Caco-2 (cell line): Measurements from ENCODE around the gene C3orf22. TPM values are rescaled to one million over a fixed set of nuclear protein-coding genes. Genes with fewer than 3 reads are reported as not detected.

Source experiments
- Bru-seq: library from RNA; stranded (reverse); fragments of 400-500 nt; gene quantifications from one replicate; lab custom pipeline; 2021; lab: Mats Ljungman, UMichigan
- BruChase-seq, 2 experiments: library from RNA; stranded (reverse); fragments of 400-500 nt; gene quantifications; one replicate each; lab custom pipeline; 2021; lab: Mats Ljungman, UMichigan
- BruUV-seq: library from RNA; stranded (reverse); fragments of 400-500 nt; replicated peaks from 2 replicates; lab custom pipeline; 2021; lab: Mats Ljungman, UMichigan
- CTCF ChIA-PET: fragments of 300-600 bp; sonication (Branson Sonifier 250); formaldehyde crosslinking; loops from one replicate; lab custom pipeline; 2022; ENCODE audit warnings: antibody characterized with exemption; lab: Charles Lee
- POLR2A ChIA-PET: fragments of 300-600 bp; sonication (Branson Sonifier 250); formaldehyde crosslinking; loops from one replicate; lab custom pipeline; 2022; ENCODE audit warnings: antibody characterized with exemption; lab: Charles Lee
- DNase-seq, 2 experiments: peaks; one replicate each; pipeline versions ENCODE4 v3.0.0 to v3.0.0-alpha.2; 2020 to 2022
- H3K27me3 ChIP-seq: replicated peaks from 2 replicates; pipeline ENCODE4 v1.6.0; 2011; ENCODE audit warnings: low read length; ENCODE audit not compliant: control insufficient read depth, insufficient read depth
- H3K36me3 ChIP-seq: 2 replicates; pipeline ENCODE4 v1.5.1; 2011; ENCODE audit warnings: low read length; ENCODE audit not compliant: control insufficient read depth, insufficient read depth
- H3K4me1 ChIP-seq: fragments of 250-450 bp; sonication (Bioruptor Pico); 2 replicates; pipeline ENCODE4 v1.5.1; 2020; ENCODE audit warnings: mild to moderate bottlenecking
- H3K4me3 ChIP-seq: 2 replicates; pipeline ENCODE4 v1.5.1; 2011; ENCODE audit warnings: low read depth, mild to moderate bottlenecking, control low read depth, low read length
- H3K9me3 ChIP-seq: fragments of 250-450 bp; sonication (Bioruptor Pico); 2 replicates; pipeline ENCODE4 v1.5.1; 2020; ENCODE audit warnings: mild to moderate bottlenecking, moderate library complexity
- H3K27ac Mint-ChIP-seq: one replicate; pipeline ENCODE4 v1.8.0; 2022; ENCODE audit warnings: mixed read lengths; ENCODE audit not compliant: unreplicated experiment
- H3K27me3 Mint-ChIP-seq: one replicate; pipeline ENCODE4 v1.8.0; 2022; ENCODE audit warnings: mixed read lengths; ENCODE audit not compliant: insufficient read depth, unreplicated experiment
- H3K36me3 Mint-ChIP-seq: one replicate; pipeline ENCODE4 v1.8.0; 2022; ENCODE audit warnings: mild to moderate bottlenecking, mixed read lengths; ENCODE audit not compliant: insufficient read depth, unreplicated experiment
- H3K4me1 Mint-ChIP-seq: one replicate; pipeline ENCODE4 v1.8.0; 2022; ENCODE audit warnings: low read depth, mixed read lengths; ENCODE audit not compliant: unreplicated experiment
- H3K4me3 Mint-ChIP-seq: one replicate; pipeline ENCODE4 v1.8.0; 2022; ENCODE audit warnings: mild to moderate bottlenecking, moderate library complexity, mixed read lengths; ENCODE audit not compliant: unreplicated experiment
- H3K9me3 Mint-ChIP-seq: one replicate; pipeline ENCODE4 v1.8.0; 2022; ENCODE audit warnings: mixed read lengths; ENCODE audit not compliant: unreplicated experiment
- intact Hi-C: fragments of 100-400 bp; cut with micrococcal nuclease; formaldehyde crosslinking; loops from one replicate; pipeline ENCODE4 v1.10.0; 2022; ENCODE audit not compliant: unreplicated experiment
- long read RNA-seq: library from polyadenylated mRNA; stranded (forward); transcript quantifications from one replicate; pipeline ENCODE4 v2.0.0, GENCODE V29; 2022
- total RNA-seq: library from RNA; stranded (reverse); gene quantifications from 2 replicates; pipeline ENCODE4 v1.2.3, GENCODE V29; 2022
- TF ChIP-seq, protein P1 (sequence below), 2 experiments: fragments of 200-600 bp in 1 of 2; IDR thresholded peaks; 1 replicate in 1 of 2; 2 replicates in 1 of 2; pipeline versions ENCODE4 v1.5.1 to v1.8.0; 2011 to 2022; ENCODE audit warnings: antibody characterized with exemption in 1 of 2, control low read depth in 1 of 2, inconsistent platforms in 1 of 2, low read depth in 1 of 2, low read length in 1 of 2, mild to moderate bottlenecking in 1 of 2, moderate library complexity in 1 of 2; ENCODE audit not compliant: insufficient read depth in 1 of 2, severe bottlenecking in 1 of 2, unreplicated experiment in 1 of 2

C3orf22 gene, protein sequence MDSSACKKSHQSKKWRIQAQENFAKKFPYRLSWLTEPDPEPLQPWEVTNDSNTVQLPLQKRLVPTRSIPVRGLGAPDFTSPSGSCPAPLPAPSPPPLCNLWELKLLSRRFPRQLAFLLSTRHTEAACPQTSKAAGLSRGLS
- total RNA-seq (not detected in 2 replicates), Bru-seq, nascent RNA (not detected), BruChase-seq, experiment 1, labeled RNA remaining after a 2-hour chase (not detected), BruChase-seq, experiment 2, labeled RNA remaining after a 6-hour chase (percentile 8 among the genes with signal in this experiment)
- long read RNA-seq: 0 reads

DNA sequence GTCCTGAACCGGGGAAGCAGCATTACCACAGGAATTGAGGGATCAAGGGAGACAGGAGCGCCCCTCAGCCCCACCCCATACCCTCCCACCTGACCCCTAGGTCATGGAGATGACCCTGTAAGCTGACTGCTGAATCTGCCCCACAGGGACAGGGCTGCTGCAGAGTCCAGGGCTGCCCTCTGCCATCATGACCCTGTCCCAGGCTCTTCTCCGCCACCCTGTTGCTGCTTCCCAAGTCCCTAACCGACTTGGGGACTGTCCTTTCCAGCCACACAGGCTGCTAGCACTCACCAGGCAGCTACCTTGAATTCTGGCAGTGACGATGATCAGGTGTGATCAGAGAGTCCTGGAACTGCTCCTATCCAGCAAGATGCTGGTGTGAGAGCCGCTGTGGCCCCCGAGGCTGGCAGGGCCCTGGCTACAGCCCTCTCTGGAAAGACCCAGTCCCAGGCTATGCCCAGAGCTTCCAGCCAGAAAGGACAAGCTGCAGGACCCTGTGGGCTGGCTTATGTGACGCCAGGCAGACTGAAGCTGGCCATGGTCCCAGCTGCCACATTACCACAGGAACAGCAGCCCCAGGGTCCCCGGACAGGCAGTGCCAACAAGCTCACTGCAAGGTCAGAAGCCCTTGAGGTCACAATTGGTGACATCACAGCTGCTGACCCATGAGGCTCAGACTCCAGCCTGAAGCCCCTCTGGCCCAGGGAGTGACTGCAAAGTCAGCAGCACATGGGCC is at the start of gene C3orf22:
C3orf22 (minus strand) TSS at position 597 of the 736 bp plus-strand sequence. CDS start 5,542 bp downstream, outside the sequence.
- DNase-seq: peak in 1 of 2 experiments; percentile 25
- H3K9me3 Mint-ChIP-seq: no peaks in the 10 kb centered on the region
- no peak within 1 kb of the TSS for H3K4me3 ChIP-seq
- intact Hi-C loops: no loop called here
- no peaks in the 10 kb centered on the region for H3K4me1 Mint-ChIP-seq
- H3K36me3 ChIP-seq: no peaks in the 10 kb centered on the region
- H3K4me1 ChIP-seq: no peaks in the 10 kb centered on the region
- H3K27me3 Mint-ChIP-seq: peaks cover 10% of the 10 kb centered on the region
- no peaks in the 10 kb centered on the region for H3K9me3 ChIP-seq
- no peaks in the 10 kb centered on the region for H3K27me3 ChIP-seq
- ChIA-PET POLR2A (no interaction called here), CTCF (no interaction called here)
- TF ChIP-seq, protein P1, sequence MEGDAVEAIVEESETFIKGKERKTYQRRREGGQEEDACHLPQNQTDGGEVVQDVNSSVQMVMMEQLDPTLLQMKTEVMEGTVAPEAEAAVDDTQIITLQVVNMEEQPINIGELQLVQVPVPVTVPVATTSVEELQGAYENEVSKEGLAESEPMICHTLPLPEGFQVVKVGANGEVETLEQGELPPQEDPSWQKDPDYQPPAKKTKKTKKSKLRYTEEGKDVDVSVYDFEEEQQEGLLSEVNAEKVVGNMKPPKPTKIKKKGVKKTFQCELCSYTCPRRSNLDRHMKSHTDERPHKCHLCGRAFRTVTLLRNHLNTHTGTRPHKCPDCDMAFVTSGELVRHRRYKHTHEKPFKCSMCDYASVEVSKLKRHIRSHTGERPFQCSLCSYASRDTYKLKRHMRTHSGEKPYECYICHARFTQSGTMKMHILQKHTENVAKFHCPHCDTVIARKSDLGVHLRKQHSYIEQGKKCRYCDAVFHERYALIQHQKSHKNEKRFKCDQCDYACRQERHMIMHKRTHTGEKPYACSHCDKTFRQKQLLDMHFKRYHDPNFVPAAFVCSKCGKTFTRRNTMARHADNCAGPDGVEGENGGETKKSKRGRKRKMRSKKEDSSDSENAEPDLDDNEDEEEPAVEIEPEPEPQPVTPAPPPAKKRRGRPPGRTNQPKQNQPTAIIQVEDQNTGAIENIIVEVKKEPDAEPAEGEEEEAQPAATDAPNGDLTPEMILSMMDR (IDR thresholded peaks at IDR 0.05; ENCODE audit: insufficient read depth in 1 of 2, low read depth in 1 of 2, low read length in 1 of 2, severe bottlenecking in 1 of 2, unreplicated experiment in 1 of 2): no peak
- no TSS peak for BruUV-seq
- H3K4me3 Mint-ChIP-seq: no peak within 1 kb of the TSS
- no peak within 1 kb of the TSS for H3K27ac Mint-ChIP-seq
- no peaks in the 10 kb centered on the region for H3K36me3 Mint-ChIP-seq

DNA sequence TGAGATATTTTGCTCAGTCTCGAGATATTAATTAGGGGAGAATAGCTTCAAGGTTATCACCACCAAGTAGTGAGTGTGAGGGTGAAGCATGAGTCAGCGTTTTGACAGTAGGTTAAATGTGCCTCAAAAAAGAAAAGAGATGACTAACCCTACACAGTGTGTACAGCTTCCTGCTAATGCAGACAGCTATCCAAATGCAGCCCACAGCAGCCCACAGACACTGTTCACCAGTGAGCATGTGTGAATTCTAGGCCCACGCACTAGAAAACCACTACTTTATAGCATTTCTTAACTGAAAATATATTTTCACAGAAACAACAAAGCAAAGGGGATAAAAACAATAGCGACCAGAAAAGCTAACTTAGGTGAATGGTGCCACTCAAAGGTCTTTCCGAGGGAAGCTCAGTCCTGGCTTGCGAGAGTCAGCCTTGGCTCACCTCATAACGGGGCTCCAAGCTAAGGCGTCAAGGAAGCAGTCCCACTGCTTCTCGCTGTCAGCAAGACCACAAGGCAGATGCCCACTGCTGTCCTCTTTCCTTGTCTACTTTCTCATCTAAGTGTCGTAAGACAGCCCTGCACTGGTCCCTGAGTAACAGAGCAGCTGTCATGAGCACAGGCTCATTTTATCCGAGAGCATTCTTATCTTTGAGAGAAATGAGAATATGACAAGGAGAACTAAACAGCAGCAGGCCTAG is 48.6 kb upstream of the C3orf22 start:
- H3K9me3 Mint-ChIP-seq: no peaks in the 10 kb centered on the region
- H3K27me3 Mint-ChIP-seq: no peaks in the 10 kb centered on the region
- peaks cover 2% of the 10 kb centered on the region; the same call in 1 of the 2 replicates for H3K36me3 ChIP-seq

More for the DNA sequence above, 48.6 kb upstream of the C3orf22 start:
- intact Hi-C loops: no loop called here
- DNase-seq: no peak
- Histone ChIP-seq H3K9me3 (no peaks in the 10 kb centered on the region), H3K4me3 (no peak overlapping the region), H3K4me1 (no peaks in the 10 kb centered on the region), H3K27me3 (no peaks in the 10 kb centered on the region)
- H3K36me3 Mint-ChIP-seq: no peaks in the 10 kb centered on the region
- H3K27ac Mint-ChIP-seq: no peak overlapping the region
- BruUV-seq: no TSS peak
- H3K4me3 Mint-ChIP-seq: no peak overlapping the region
- TF ChIP-seq, protein P1 (IDR thresholded peaks at IDR 0.05; ENCODE audit: insufficient read depth in 1 of 2, low read depth in 1 of 2, low read length in 1 of 2, severe bottlenecking in 1 of 2, unreplicated experiment in 1 of 2): no peak
- ChIA-PET CTCF (no interaction called here), POLR2A (no interaction called here)
- H3K4me1 Mint-ChIP-seq: no peaks in the 10 kb centered on the region
